GM18867 (cell line): ENCODE measurements around the gene TMEM121B.
"Not testable (repeated sequence)": the region's sequence is repeated elsewhere in the genome, so short reads cannot be mapped to it uniquely, and the experiment has no call there.

Experiments
- ATAC-seq: cut with Tn5 transposase; IDR thresholded peaks from one replicate; pipeline ENCODE4 v1.9.1; 2021; ENCODE audit warnings: mild to moderate bottlenecking, moderate library complexity; ENCODE audit not compliant: unreplicated experiment

TMEM121B gene

GRCh38 chr22:17121233-17122195 lies at the start of gene TMEM121B:
Gene TMEM121B, minus strand, starts transcription at chr22:17121360. Its CDS starts 233 bp downstream, at chr22:17121127.
- ATAC-seq: no peak

- no peak for ATAC-seq
These were observed 46.3 kb upstream of the TMEM121B start for GRCh38 chr22:17167486-17167885.

- ATAC-seq: no peak
These were observed 43.3 kb upstream of the TMEM121B start for GRCh38 chr22:17164392-17165024.

- no peak for ATAC-seq
These were observed 41.6 kb upstream of the TMEM121B start for GRCh38 chr22:17162731-17163130.

GRCh38 chr22:17161991-17162390 lies 40.8 kb upstream of the TMEM121B start:
- no peak for ATAC-seq

- ATAC-seq: peak; percentile 18
These were observed 38.4 kb upstream of the TMEM121B start for GRCh38 chr22:17159504-17159951.

- peak; percentile 72 for ATAC-seq
These were observed 37.7 kb upstream of the TMEM121B start, which contains the start of gene HDHD5 for GRCh38 chr22:17158568-17159503. Gene HDHD5, minus strand, starts transcription at chr22:17159277. Its CDS starts 26 bp downstream, at chr22:17159251.

- no peak for ATAC-seq
These were observed 37.0 kb upstream of the TMEM121B start for GRCh38 chr22:17158176-17158567.

- ATAC-seq: no peak
These were observed 36.6 kb upstream of the TMEM121B start for GRCh38 chr22:17157714-17158113.

- no peak for ATAC-seq
These were observed 34.8 kb upstream of the TMEM121B start for GRCh38 chr22:17155941-17156340.

GRCh38 chr22:17152971-17153370 lies 31.8 kb upstream of the TMEM121B start:
- no peak for ATAC-seq

GRCh38 chr22:17152340-17152739 lies 31.2 kb upstream of the TMEM121B start:
- ATAC-seq: no peak

GRCh38 chr22:17149076-17149815 lies 28.1 kb upstream of the TMEM121B start:
- no peak for ATAC-seq

- not testable (repeated sequence) for ATAC-seq
These were observed 26.3 kb upstream of the TMEM121B start for GRCh38 chr22:17147458-17147857.

GRCh38 chr22:17145021-17145680 lies 24.0 kb upstream of the TMEM121B start:
- ATAC-seq: no peak

- ATAC-seq: no peak
These were observed 22.7 kb upstream of the TMEM121B start for GRCh38 chr22:17143826-17144225.

GRCh38 chr22:17143101-17143500 lies 21.9 kb upstream of the TMEM121B start:
- ATAC-seq: no peak

GRCh38 chr22:17140826-17141766 lies 19.9 kb upstream of the TMEM121B start:
- no peak for ATAC-seq
